DOHH2 (cell line): ENCODE measurements around the gene ODC1.

Source experiments
- H3F3A ChIP-seq: fragments of 200-600 bp; sonication (generic), shearing (Covaris generic); 2 replicates; pipeline ENCODE4 v1.6.0; 2016; ENCODE audit warnings: antibody characterized with exemption, mild to moderate bottlenecking; ENCODE audit not compliant: control insufficient read depth, insufficient read depth
- H3K27ac ChIP-seq: fragments of 200-600 bp; sonication (generic); 2 replicates; pipeline ENCODE4 v1.5.1; 2014; ENCODE audit warnings: low read depth, mild to moderate bottlenecking, low read length, moderate library complexity
- H3K27me3 ChIP-seq: fragments of 200-600 bp; sonication (generic); 2 replicates; pipeline ENCODE4 v1.6.1; 2014; ENCODE audit warnings: mild to moderate bottlenecking, low read length, mixed read lengths; ENCODE audit not compliant: control insufficient read depth
- H3K36me3 ChIP-seq: fragments of 200-600 bp; sonication (generic); 2 replicates; pipeline ENCODE4 v1.6.1; 2014; ENCODE audit warnings: mild to moderate bottlenecking, low read length, moderate library complexity, mixed read lengths; ENCODE audit not compliant: control insufficient read depth
- H3K4me1 ChIP-seq: fragments of 200-600 bp; sonication (generic); 2 replicates; pipeline ENCODE4 v1.6.1; 2014; ENCODE audit warnings: mild to moderate bottlenecking, low read length, mixed read lengths; ENCODE audit not compliant: control insufficient read depth
- H3K4me2 ChIP-seq: fragments of 200-600 bp; sonication (generic); 2 replicates; pipeline ENCODE4 v1.6.0; 2014; ENCODE audit warnings: mild to moderate bottlenecking, low read length, moderate library complexity
- H3K4me3 ChIP-seq: fragments of 200-600 bp; sonication (generic); 2 replicates; pipeline ENCODE4 v1.5.1; 2014; ENCODE audit warnings: mild to moderate bottlenecking, low read length, mixed read lengths
- H3K79me2 ChIP-seq: fragments of 200-600 bp; sonication (generic); 2 replicates; pipeline ENCODE4 v1.6.1; 2014; ENCODE audit warnings: mild to moderate bottlenecking, low read length, mixed read lengths; ENCODE audit not compliant: control insufficient read depth
- H3K9me2 ChIP-seq: fragments of 200-600 bp; sonication (generic); replicated peaks from 2 replicates; pipeline ENCODE4 v1.6.1; 2014; ENCODE audit warnings: mild to moderate bottlenecking, low read length, mixed read lengths; ENCODE audit not compliant: control insufficient read depth
- H3K9me3 ChIP-seq: fragments of 200-600 bp; sonication (generic); 2 replicates; pipeline ENCODE4 v1.6.1; 2014; ENCODE audit warnings: antibody characterized with exemption, low read length, mixed read lengths; ENCODE audit not compliant: control insufficient read depth, insufficient read depth
- H4K20me1 ChIP-seq: fragments of 200-600 bp; sonication (generic); 2 replicates; pipeline ENCODE4 v1.6.0; 2014; ENCODE audit warnings: low read depth, mild to moderate bottlenecking, antibody characterized with exemption, low read length, moderate library complexity; ENCODE audit not compliant: control insufficient read depth, insufficient read depth
- CTCF ChIP-seq: fragments of 200-600 bp; sonication (generic); IDR thresholded peaks from one replicate; pipeline ENCODE4 v1.5.1; 2014; ENCODE audit warnings: antibody characterized with exemption, mild to moderate bottlenecking, low read depth, low read length; ENCODE audit not compliant: poor library complexity, severe bottlenecking
- EZH2phosphoT487 ChIP-seq: fragments of 200-600 bp; sonication (generic); IDR thresholded peaks from 2 replicates; pipeline ENCODE4 v1.6.1; 2017; ENCODE audit warnings: borderline replicate concordance, mild to moderate bottlenecking, antibody characterized with exemption, low read length, moderate library complexity, mixed read lengths

The ODC1 gene

GRCh38 chr2:10413991-10414451 lies 34.1 kb downstream of the ODC1 start:
- Histone ChIP-seq H3K9me2 (no peaks in the 10 kb centered on the region), H3K4me2 (no peak overlapping the region), H3K36me3 (peaks cover 4% of the 10 kb centered on the region; the same call in 1 of the 2 replicates), H3K4me3 (no peak overlapping the region), H3K4me1 (peaks cover 37% of the 10 kb centered on the region), H3K9me3 (0 out of 2 replicates have a peak, but pooled peaks cover 2% of the 10 kb centered on the region), H3K79me2 (no peaks in the 10 kb centered on the region), H3K27ac (no peak overlapping the region), H3K27me3 (no peaks in the 10 kb centered on the region), H4K20me1 (no peaks in the 10 kb centered on the region; the same call in 1 of the 2 replicates), H3F3A (peaks cover 8% of the 10 kb centered on the region)
- no peak for TF ChIP-seq CTCF
- no peak for TF ChIP-seq EZH2phosphoT487

- no peaks in the 10 kb centered on the region for H3K79me2 ChIP-seq
- TF ChIP-seq EZH2phosphoT487 = no peak
- TF ChIP-seq CTCF = no peak
- H3K27me3 ChIP-seq = no peaks in the 10 kb centered on the region
- H3K4me3 ChIP-seq = no peak overlapping the region
- H3K36me3 ChIP-seq = peaks cover 4% of the 10 kb centered on the region; the same call in 1 of the 2 replicates
- no peaks in the 10 kb centered on the region; the same call in 1 of the 2 replicates for H4K20me1 ChIP-seq
- 0 out of 2 replicates have a peak, but pooled peaks cover 2% of the 10 kb centered on the region for H3K9me3 ChIP-seq
- H3K4me2 ChIP-seq = no peak overlapping the region
- no peak overlapping the region for H3K27ac ChIP-seq
- peaks cover 42% of the 10 kb centered on the region for H3K4me1 ChIP-seq
- peaks cover 8% of the 10 kb centered on the region for H3F3A ChIP-seq
- no peaks in the 10 kb centered on the region for H3K9me2 ChIP-seq
Measured at GRCh38 chr2:10413503-10413902, 34.6 kb downstream of the ODC1 start.

- no peaks in the 10 kb centered on the region for H3K27me3 ChIP-seq
- H3F3A ChIP-seq = peaks cover 10% of the 10 kb centered on the region
- TF ChIP-seq EZH2phosphoT487 (no peak), CTCF (no peak)
- no peaks in the 10 kb centered on the region for H3K79me2 ChIP-seq
- H3K36me3 ChIP-seq = peaks cover 4% of the 10 kb centered on the region; the same call in 1 of the 2 replicates
- H3K9me2 ChIP-seq = no peaks in the 10 kb centered on the region
- no peaks in the 10 kb centered on the region; the same call in 1 of the 2 replicates for H4K20me1 ChIP-seq
- no peak overlapping the region for H3K27ac ChIP-seq
- 0 out of 2 replicates have a peak, but pooled peaks cover 2% of the 10 kb centered on the region for H3K9me3 ChIP-seq
- H3K4me3 ChIP-seq = no peak overlapping the region
- H3K4me2 ChIP-seq = peak overlapping the region; percentile 15; the same call in 1 of the 2 replicates
- peaks cover 54% of the 10 kb centered on the region for H3K4me1 ChIP-seq
Measured at GRCh38 chr2:10412380-10412779, 35.7 kb downstream of the ODC1 start.

- no peaks in the 10 kb centered on the region for H3K27me3 ChIP-seq
- peaks cover 60% of the 10 kb centered on the region for H3K4me1 ChIP-seq
- no peaks in the 10 kb centered on the region for H3K9me2 ChIP-seq
- peaks cover 4% of the 10 kb centered on the region; the same call in 1 of the 2 replicates for H3K36me3 ChIP-seq
- no peak overlapping the region for H3K4me3 ChIP-seq
- TF ChIP-seq CTCF = no peak
- no peak for TF ChIP-seq EZH2phosphoT487
- no peaks in the 10 kb centered on the region; the same call in 1 of the 2 replicates for H4K20me1 ChIP-seq
- no peak overlapping the region for H3K4me2 ChIP-seq
- H3F3A ChIP-seq = peaks cover 10% of the 10 kb centered on the region
- H3K9me3 ChIP-seq = 0 out of 2 replicates have a peak, but pooled peaks cover 2% of the 10 kb centered on the region
- H3K79me2 ChIP-seq = no peaks in the 10 kb centered on the region
- no peak overlapping the region for H3K27ac ChIP-seq
Measured at GRCh38 chr2:10411557-10411956, 36.6 kb downstream of the ODC1 start.
